ENCODE measurements around the gene NTN1. TPM values are rescaled to one million over a fixed set of nuclear protein-coding genes. Genes with fewer than 3 reads are reported as not detected.

NTN1 gene
- total and polyA plus RNA-seq, 7 donors: 0.38 to 2.1 (median 0.85) TPM

- no peak overlapping the region for H3K4me3 ChIP-seq
- H3K27me3 ChIP-seq (ENCODE audit: insufficient read depth in 3 of 3, low read length in 2 of 3): no peaks in the 10 kb centered on the region
- DNase-seq: no peak
- no peak overlapping the region for H3K27ac ChIP-seq
- intact Hi-C loops (cut with DNase I): no loop called here
- H3K4me1 ChIP-seq: no peaks in the 10 kb centered on the region
- no peak for ATAC-seq
- H3K9me3 ChIP-seq: no peaks in the 10 kb centered on the region
- H3K36me3 ChIP-seq (ENCODE audit: insufficient read depth in 1 of 2, low read depth in 1 of 2): no peaks in the 10 kb centered on the region
- no peak for TF ChIP-seq CTCF (IDR thresholded peaks at IDR 0.05)
- 92 to 94% (median 94%) methylated on average over 8 of the region's 8 CpGs for WGBS, 3 donors
These were observed 104.4 kb downstream of the NTN1 start for GRCh38 chr17:9125722-9126121.

GRCh38 chr17:9127340-9127739 lies 106.0 kb downstream of the NTN1 start:
- H3K4me3 ChIP-seq: no peak overlapping the region
- no peak for ATAC-seq
- no peaks in the 10 kb centered on the region for H3K27me3 ChIP-seq (ENCODE audit: insufficient read depth in 3 of 3, low read length in 2 of 3)
- no peaks in the 10 kb centered on the region for H3K4me1 ChIP-seq
- H3K36me3 ChIP-seq (ENCODE audit: insufficient read depth in 1 of 2, low read depth in 1 of 2): no peaks in the 10 kb centered on the region
- 90 to 96% (median 91%) methylated on average over 7 of the region's 7 CpGs for WGBS, 3 donors
- H3K27ac ChIP-seq: no peak overlapping the region
- DNase-seq: no peak
- intact Hi-C loops (cut with DNase I): no loop called here
- TF ChIP-seq CTCF (IDR thresholded peaks at IDR 0.05): no peak
- H3K9me3 ChIP-seq: no peaks in the 10 kb centered on the region

- no peaks in the 10 kb centered on the region for H3K4me1 ChIP-seq
- no peak overlapping the region for H3K27ac ChIP-seq
- TF ChIP-seq CTCF (IDR thresholded peaks at IDR 0.05): no peak
- intact Hi-C loops (cut with DNase I): no loop called here
- no peaks in the 10 kb centered on the region for H3K9me3 ChIP-seq
- H3K36me3 ChIP-seq (ENCODE audit: insufficient read depth in 1 of 2, low read depth in 1 of 2): no peaks in the 10 kb centered on the region
- H3K4me3 ChIP-seq: no peak overlapping the region
- no peak for DNase-seq
- H3K27me3 ChIP-seq (ENCODE audit: insufficient read depth in 3 of 3, low read length in 2 of 3): no peaks in the 10 kb centered on the region
- 88 to 92% (median 88%) methylated on average over 5 of the region's 5 CpGs for WGBS, 3 donors
- no peak for ATAC-seq
These were observed 110.1 kb downstream of the NTN1 start for GRCh38 chr17:9131371-9131770.

GRCh38 chr17:9132291-9132690 lies 111.0 kb downstream of the NTN1 start:
- DNase-seq: no peak
- Histone ChIP-seq H3K9me3 (no peaks in the 10 kb centered on the region), H3K4me1 (no peaks in the 10 kb centered on the region), H3K4me3 (no peak overlapping the region), H3K27ac (no peak overlapping the region), H3K27me3 (ENCODE audit: insufficient read depth in 3 of 3, low read length in 2 of 3) (no peaks in the 10 kb centered on the region), H3K36me3 (ENCODE audit: insufficient read depth in 1 of 2, low read depth in 1 of 2) (no peaks in the 10 kb centered on the region)
- intact Hi-C loops (cut with DNase I): no loop called here
- TF ChIP-seq CTCF (IDR thresholded peaks at IDR 0.05): no peak
- no peak for ATAC-seq
- WGBS, 3 donors: 89 to 96% (median 93%) methylated on average over 9 of the region's 9 CpGs

GRCh38 chr17:9132944-9133610 lies 111.8 kb downstream of the NTN1 start:
- Histone ChIP-seq H3K4me1 (no peaks in the 10 kb centered on the region), H3K4me3 (no peak overlapping the region), H3K9me3 (no peaks in the 10 kb centered on the region), H3K27ac (no peak overlapping the region), H3K36me3 (ENCODE audit: insufficient read depth in 1 of 2, low read depth in 1 of 2) (no peaks in the 10 kb centered on the region), H3K27me3 (ENCODE audit: insufficient read depth in 3 of 3, low read length in 2 of 3) (no peaks in the 10 kb centered on the region)
- ATAC-seq (no peak), DNase-seq (no peak)
- TF ChIP-seq CTCF (IDR thresholded peaks at IDR 0.05): no peak
- intact Hi-C loops (cut with DNase I): no loop called here
- 70 to 81% (median 77%) methylated on average over 14 of the region's 14 CpGs for WGBS, 3 donors
